Measurements from ENCODE around the gene ZNF839.
"Not testable (repeated sequence)": the region's sequence is repeated elsewhere in the genome, so short reads cannot be mapped to it uniquely, and the experiment has no call there.

Gene ZNF839

DNA sequence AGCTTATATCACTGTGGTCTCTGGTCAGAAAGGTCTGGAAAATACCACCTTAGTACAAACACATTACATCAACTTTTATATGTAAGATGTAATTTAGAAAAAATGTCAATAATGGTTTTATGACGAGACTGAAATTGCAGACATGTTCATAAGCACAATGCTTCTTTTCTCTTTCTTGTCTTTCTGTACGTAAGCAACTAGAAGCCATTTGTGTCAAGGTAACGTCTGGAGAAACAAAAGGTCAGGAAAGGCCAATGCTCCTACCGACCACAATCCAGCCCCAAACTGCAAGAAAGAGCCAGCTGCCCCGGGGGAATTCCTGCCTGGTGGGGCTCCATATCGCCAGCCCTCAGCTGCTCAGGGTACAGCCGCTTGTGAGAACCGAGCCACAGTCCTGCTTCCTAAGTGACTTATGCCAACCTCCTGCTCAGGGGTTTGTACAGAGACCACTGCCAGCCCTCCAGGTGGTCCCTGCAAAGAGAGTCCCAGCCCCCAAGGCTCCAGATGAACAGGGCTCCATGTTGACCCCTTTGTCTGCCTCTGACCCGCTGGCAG is 6.3 kb downstream of the ZNF839 start:
- H3K27me3 ChIP-seq (ENCODE audit: control insufficient read depth, insufficient read depth, low read length), result no peaks in the 10 kb centered on the region
- H3K4me3 ChIP-seq (ENCODE audit: low read depth, low read length), result no peak overlapping the region
- no peaks in the 10 kb centered on the region for H3K4me1 ChIP-seq (ENCODE audit: control insufficient read depth, insufficient read depth, low read length)
- no peak overlapping the region for H3K27ac ChIP-seq (ENCODE audit: low read depth, low read length)
- H3K9ac ChIP-seq (ENCODE audit: low read depth, low read length), result no peak overlapping the region
- 0 out of 2 replicates have a peak, but pooled peaks cover 6% of the 10 kb centered on the region for H3K36me3 ChIP-seq (ENCODE audit: control insufficient read depth, insufficient read depth, low read length)
- no peaks in the 10 kb centered on the region for H3K9me3 ChIP-seq (ENCODE audit: control insufficient read depth, insufficient read depth, low read length)

DNA sequence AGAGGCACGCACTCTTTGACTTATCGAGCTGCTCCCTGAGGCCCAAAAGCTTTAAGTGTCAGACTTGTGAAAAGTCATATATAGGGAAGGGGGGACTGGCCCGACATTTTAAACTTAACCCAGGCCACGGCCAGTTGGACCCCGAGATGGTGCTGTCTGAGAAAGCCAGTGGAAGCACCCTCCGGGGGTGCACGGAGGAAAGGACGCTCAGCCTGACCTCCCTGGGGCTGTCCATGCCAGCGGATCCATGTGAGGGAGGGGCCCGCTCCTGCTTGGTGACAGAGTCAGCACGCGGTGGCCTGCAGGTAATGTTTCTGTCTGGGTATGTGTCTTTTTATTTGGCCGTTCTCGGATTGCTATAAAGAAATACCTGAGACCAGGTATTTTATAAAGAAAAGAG is 7.0 kb downstream of the ZNF839 start:
- Histone ChIP-seq H3K9me3 (ENCODE audit: control insufficient read depth, insufficient read depth, low read length) (no peaks in the 10 kb centered on the region), H3K4me1 (ENCODE audit: control insufficient read depth, insufficient read depth, low read length) (no peaks in the 10 kb centered on the region), H3K4me3 (ENCODE audit: low read depth, low read length) (no peak overlapping the region), H3K27me3 (ENCODE audit: control insufficient read depth, insufficient read depth, low read length) (no peaks in the 10 kb centered on the region), H3K36me3 (ENCODE audit: control insufficient read depth, insufficient read depth, low read length) (peaks cover 8% of the 10 kb centered on the region; the same call in 1 of the 2 replicates), H3K27ac (ENCODE audit: low read depth, low read length) (no peak overlapping the region), H3K9ac (ENCODE audit: low read depth, low read length) (no peak overlapping the region)

DNA sequence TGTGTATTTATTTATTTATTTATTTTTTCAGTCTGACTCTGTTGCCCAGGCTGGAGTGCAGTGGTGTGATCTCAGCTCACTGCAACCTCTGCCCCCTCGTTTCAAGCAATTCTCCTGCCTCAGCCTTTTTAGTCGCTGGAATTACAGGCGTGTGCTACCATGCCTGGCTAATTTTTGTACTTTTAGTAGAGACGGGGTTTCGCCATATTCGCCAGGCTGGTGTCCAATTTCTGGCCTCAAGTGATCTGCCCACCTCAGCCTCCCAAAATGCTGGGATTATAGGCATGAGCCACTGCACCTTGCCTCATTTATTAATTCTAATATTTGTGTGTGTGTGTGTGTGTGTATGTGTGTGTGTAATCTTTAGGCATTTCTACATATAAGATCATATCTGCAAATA is 9.8 kb downstream of the ZNF839 start:
- not testable (repeated sequence) for H3K4me3 ChIP-seq (ENCODE audit: low read depth, low read length); H3K27ac ChIP-seq (ENCODE audit: low read depth, low read length); H3K9me3 ChIP-seq (ENCODE audit: control insufficient read depth, insufficient read depth, low read length); H3K27me3 ChIP-seq (ENCODE audit: control insufficient read depth, insufficient read depth, low read length); H3K4me1 ChIP-seq (ENCODE audit: control insufficient read depth, insufficient read depth, low read length); H3K9ac ChIP-seq (ENCODE audit: low read depth, low read length)
- peaks cover 23% of the 10 kb centered on the region for H3K36me3 ChIP-seq (ENCODE audit: control insufficient read depth, insufficient read depth, low read length)

DNA sequence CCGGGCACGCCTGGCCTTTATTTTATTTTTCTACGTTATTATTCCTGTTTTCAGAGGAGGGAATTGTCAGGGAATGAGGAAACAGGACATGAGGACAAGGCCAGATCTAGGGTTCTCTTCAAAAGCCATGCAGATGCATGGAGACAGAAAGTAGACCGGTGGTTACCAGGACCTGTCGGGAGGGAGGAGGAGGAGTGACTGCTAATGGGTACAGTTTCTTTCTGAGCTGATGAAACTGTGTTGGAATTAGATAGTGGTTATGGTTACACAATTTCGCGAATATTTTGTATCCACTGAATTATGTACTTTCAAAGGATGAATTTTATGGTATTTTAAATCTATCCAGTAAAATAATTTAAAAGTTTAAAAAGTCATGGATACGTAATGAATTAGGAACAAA is 11.3 kb downstream of the ZNF839 start:
- Histone ChIP-seq H3K27me3 (ENCODE audit: control insufficient read depth, insufficient read depth, low read length) (no peaks in the 10 kb centered on the region), H3K36me3 (ENCODE audit: control insufficient read depth, insufficient read depth, low read length) (peaks cover 33% of the 10 kb centered on the region), H3K27ac (ENCODE audit: low read depth, low read length) (no peak overlapping the region), H3K9me3 (ENCODE audit: control insufficient read depth, insufficient read depth, low read length) (no peaks in the 10 kb centered on the region), H3K4me3 (ENCODE audit: low read depth, low read length) (no peak overlapping the region), H3K9ac (ENCODE audit: low read depth, low read length) (no peak overlapping the region), H3K4me1 (ENCODE audit: control insufficient read depth, insufficient read depth, low read length) (no peaks in the 10 kb centered on the region)

DNA sequence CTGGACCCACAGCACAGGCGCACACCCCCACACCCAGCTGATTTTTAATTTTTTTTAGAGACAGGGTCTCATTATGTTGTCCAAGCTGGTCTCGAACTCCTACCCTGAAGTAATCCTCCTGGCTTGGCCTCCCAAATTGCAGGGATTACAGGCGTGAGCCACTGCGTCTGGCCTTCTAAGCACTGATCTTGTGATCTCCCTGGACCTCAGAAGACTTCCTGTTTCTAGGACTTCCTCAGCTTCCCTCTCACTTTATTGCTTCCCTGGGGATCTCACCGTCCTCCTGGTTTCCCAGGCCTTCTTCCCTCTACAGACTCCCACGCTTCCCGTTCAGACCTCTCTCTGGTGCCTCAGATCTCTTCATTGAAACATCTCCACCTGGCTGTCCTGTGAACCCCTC is 13.8 kb downstream of the ZNF839 start:
- H3K27me3 ChIP-seq (ENCODE audit: control insufficient read depth, insufficient read depth, low read length), result no peaks in the 10 kb centered on the region
- no peak overlapping the region for H3K27ac ChIP-seq (ENCODE audit: low read depth, low read length)
- peaks cover 40% of the 10 kb centered on the region for H3K36me3 ChIP-seq (ENCODE audit: control insufficient read depth, insufficient read depth, low read length)
- H3K9me3 ChIP-seq (ENCODE audit: control insufficient read depth, insufficient read depth, low read length), result no peaks in the 10 kb centered on the region
- no peak overlapping the region for H3K9ac ChIP-seq (ENCODE audit: low read depth, low read length)
- no peaks in the 10 kb centered on the region for H3K4me1 ChIP-seq (ENCODE audit: control insufficient read depth, insufficient read depth, low read length)
- H3K4me3 ChIP-seq (ENCODE audit: low read depth, low read length), result no peak overlapping the region

DNA sequence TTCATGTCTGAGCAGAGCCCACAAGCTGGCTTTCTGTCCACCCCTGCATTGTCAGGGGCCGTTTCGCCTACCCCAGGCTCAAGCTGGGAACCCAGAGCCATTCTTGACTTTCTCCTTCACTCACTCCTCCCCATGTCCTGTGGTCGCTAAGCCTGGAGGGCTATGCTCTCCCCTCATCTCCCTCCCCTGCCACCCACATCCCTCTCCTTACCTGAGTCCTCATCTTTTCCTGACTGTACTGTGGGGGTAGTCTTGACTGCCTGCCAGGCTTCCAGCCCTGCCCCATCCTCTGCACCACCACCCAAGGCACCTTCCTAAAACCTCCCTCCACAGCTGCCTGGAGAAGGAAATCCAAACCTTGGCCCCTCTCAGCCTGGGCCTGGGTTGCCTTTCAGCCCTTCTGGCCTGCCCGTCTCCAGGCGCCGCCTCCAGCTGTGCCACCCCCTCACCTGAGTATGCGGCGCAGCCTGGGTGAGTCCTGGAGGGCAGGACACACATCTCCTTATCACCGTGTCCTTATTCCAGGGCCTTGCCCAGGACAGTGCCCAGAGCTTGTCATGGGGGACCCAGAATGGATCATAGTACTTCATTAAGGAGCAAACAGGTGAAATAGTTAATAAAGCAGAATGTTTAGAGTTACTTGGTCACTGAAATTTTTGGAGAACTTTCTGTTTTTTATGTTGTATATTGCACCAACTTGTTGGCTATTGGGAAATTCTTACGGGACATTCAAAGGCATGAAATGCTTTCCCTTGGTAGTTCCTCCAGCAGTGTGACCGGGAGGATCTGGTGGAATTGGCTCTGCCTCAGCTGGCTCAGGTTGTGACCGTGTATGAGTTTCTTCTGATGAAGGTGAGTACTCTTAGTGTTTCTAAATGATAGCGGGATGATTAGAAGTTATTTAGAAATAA is 14.5 kb downstream of the ZNF839 start:
- H3K27ac ChIP-seq (ENCODE audit: low read depth, low read length), result no peak overlapping the region
- H3K36me3 ChIP-seq (ENCODE audit: control insufficient read depth, insufficient read depth, low read length), result peaks cover 46% of the 10 kb centered on the region
- no peaks in the 10 kb centered on the region for H3K9me3 ChIP-seq (ENCODE audit: control insufficient read depth, insufficient read depth, low read length)
- no peak overlapping the region for H3K9ac ChIP-seq (ENCODE audit: low read depth, low read length)
- no peaks in the 10 kb centered on the region for H3K4me1 ChIP-seq (ENCODE audit: control insufficient read depth, insufficient read depth, low read length)
- H3K4me3 ChIP-seq (ENCODE audit: low read depth, low read length), result no peak overlapping the region
- no peaks in the 10 kb centered on the region for H3K27me3 ChIP-seq (ENCODE audit: control insufficient read depth, insufficient read depth, low read length)

DNA sequence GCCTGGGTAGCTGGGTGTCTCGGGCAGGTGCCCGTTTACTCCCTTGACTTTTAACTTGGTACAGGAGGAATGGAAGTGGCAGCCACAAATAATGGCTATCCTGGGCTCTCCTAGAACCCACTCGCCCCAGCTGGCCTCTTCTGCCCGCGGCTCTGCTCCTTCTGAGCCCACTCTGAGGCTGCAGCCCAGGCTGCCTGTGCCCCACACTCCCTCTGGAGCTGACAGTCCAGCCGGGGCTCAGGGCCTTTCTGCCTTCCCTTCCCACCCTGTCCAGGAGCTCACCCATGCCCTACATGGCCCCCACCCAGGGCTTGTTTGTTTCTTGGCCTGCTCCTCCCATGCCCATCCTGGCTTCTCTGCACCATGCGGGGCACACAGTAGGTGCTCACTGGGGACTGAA is 15.6 kb downstream of the ZNF839 start:
- no peak overlapping the region for H3K9ac ChIP-seq (ENCODE audit: low read depth, low read length)
- no peak overlapping the region for H3K27ac ChIP-seq (ENCODE audit: low read depth, low read length)
- no peaks in the 10 kb centered on the region for H3K27me3 ChIP-seq (ENCODE audit: control insufficient read depth, insufficient read depth, low read length)
- H3K9me3 ChIP-seq (ENCODE audit: control insufficient read depth, insufficient read depth, low read length), result no peaks in the 10 kb centered on the region
- peaks cover 47% of the 10 kb centered on the region for H3K36me3 ChIP-seq (ENCODE audit: control insufficient read depth, insufficient read depth, low read length)
- H3K4me1 ChIP-seq (ENCODE audit: control insufficient read depth, insufficient read depth, low read length), result no peaks in the 10 kb centered on the region
- H3K4me3 ChIP-seq (ENCODE audit: low read depth, low read length), result no peak overlapping the region

DNA sequence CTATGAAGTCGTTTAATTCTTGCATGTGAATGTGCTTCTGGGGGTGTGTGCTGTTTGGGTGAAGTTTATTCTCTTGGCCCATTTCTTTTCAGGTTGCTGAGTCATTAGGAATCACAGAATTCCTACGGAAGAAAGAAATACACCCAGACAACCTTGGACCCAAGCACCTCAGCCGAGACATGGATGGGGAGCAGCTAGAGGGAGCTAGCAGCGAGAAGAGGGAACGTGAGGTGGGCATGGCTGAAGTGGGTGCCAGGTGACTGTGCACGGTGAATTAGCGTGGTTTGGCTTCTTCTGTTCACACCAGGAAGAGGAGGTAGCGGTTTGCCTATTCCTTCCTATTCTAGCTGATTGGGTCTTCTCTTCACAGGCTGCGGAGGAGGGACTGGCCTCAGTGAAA is 19.2 kb downstream of the ZNF839 start:
- Histone ChIP-seq H3K27ac (ENCODE audit: low read depth, low read length) (no peak overlapping the region), H3K4me3 (ENCODE audit: low read depth, low read length) (no peak overlapping the region), H3K9ac (ENCODE audit: low read depth, low read length) (no peak overlapping the region), H3K27me3 (ENCODE audit: control insufficient read depth, insufficient read depth, low read length) (no peaks in the 10 kb centered on the region), H3K36me3 (ENCODE audit: control insufficient read depth, insufficient read depth, low read length) (peaks cover 55% of the 10 kb centered on the region), H3K9me3 (ENCODE audit: control insufficient read depth, insufficient read depth, low read length) (no peaks in the 10 kb centered on the region), H3K4me1 (ENCODE audit: control insufficient read depth, insufficient read depth, low read length) (no peaks in the 10 kb centered on the region)

DNA sequence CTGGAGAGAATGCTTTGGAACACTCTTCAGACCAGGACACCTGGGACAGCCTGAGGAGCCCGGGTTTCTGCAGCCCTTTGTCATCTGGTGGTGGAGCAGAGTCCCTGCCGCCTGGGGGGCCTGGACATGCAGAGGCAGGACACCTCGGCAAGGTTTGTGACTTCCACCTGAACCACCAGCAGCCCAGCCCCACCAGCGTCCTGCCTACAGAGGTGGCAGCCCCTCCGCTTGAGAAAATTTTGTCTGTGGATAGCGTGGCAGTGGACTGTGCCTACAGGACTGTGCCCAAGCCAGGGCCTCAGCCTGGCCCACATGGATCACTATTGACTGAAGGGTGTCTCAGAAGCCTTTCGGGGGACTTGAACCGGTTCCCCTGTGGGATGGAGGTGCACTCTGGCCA is 22.0 kb downstream of the ZNF839 start:
- peaks cover 54% of the 10 kb centered on the region for H3K36me3 ChIP-seq (ENCODE audit: control insufficient read depth, insufficient read depth, low read length)
- H3K9ac ChIP-seq (ENCODE audit: low read depth, low read length), result no peak overlapping the region
- H3K27ac ChIP-seq (ENCODE audit: low read depth, low read length), result no peak overlapping the region
- H3K4me3 ChIP-seq (ENCODE audit: low read depth, low read length), result no peak overlapping the region
- no peaks in the 10 kb centered on the region for H3K27me3 ChIP-seq (ENCODE audit: control insufficient read depth, insufficient read depth, low read length)
- no peaks in the 10 kb centered on the region for H3K9me3 ChIP-seq (ENCODE audit: control insufficient read depth, insufficient read depth, low read length)
- no peaks in the 10 kb centered on the region for H3K4me1 ChIP-seq (ENCODE audit: control insufficient read depth, insufficient read depth, low read length)

DNA sequence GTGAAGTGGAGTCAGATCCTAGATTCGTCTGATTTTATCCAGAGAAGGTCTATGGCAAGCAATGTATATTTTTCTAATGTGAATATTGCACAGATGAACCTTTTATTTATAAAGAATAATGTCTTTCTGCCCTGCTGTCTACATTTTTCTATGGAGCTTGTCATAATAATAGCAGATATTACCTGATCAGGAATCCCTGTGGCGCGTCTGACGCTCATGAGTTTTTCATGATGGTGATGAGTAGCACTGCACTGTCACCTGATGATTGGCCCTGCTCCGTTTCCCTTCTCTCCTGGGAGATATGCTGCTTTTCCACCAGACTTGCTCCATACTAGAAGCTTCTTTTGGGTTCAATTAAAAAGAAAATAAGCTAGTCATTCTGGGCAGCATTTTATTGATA is 22.7 kb downstream of the ZNF839 start:
- Histone ChIP-seq H3K9ac (ENCODE audit: low read depth, low read length) (no peak overlapping the region), H3K36me3 (ENCODE audit: control insufficient read depth, insufficient read depth, low read length) (peaks cover 54% of the 10 kb centered on the region), H3K4me1 (ENCODE audit: control insufficient read depth, insufficient read depth, low read length) (no peaks in the 10 kb centered on the region), H3K9me3 (ENCODE audit: control insufficient read depth, insufficient read depth, low read length) (no peaks in the 10 kb centered on the region), H3K27ac (ENCODE audit: low read depth, low read length) (no peak overlapping the region), H3K27me3 (ENCODE audit: control insufficient read depth, insufficient read depth, low read length) (no peaks in the 10 kb centered on the region), H3K4me3 (ENCODE audit: low read depth, low read length) (no peak overlapping the region)

DNA sequence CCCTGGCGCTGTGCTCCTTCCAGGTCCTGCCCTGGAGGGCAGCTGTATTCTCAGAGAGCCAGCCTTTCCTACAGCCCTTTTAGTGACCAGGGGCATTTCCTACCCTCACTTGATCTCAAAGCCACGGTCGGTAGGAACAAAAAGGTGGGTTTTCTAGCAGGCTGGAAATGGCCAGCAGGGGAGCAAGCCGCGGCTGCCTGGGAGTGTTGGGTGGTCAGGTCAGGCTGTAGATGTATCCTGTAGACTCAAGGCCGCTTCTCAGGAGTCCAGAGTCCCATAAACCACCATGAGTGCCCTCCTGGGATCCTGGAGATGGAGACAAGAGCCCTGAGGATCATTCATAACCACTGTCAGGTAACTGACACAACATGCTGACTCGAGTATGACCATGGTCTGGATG is 24.5 kb downstream of the ZNF839 start:
- Histone ChIP-seq H3K9me3 (ENCODE audit: control insufficient read depth, insufficient read depth, low read length) (no peaks in the 10 kb centered on the region), H3K36me3 (ENCODE audit: control insufficient read depth, insufficient read depth, low read length) (peaks cover 56% of the 10 kb centered on the region), H3K4me1 (ENCODE audit: control insufficient read depth, insufficient read depth, low read length) (no peaks in the 10 kb centered on the region), H3K9ac (ENCODE audit: low read depth, low read length) (no peak overlapping the region), H3K27ac (ENCODE audit: low read depth, low read length) (no peak overlapping the region), H3K27me3 (ENCODE audit: control insufficient read depth, insufficient read depth, low read length) (no peaks in the 10 kb centered on the region), H3K4me3 (ENCODE audit: low read depth, low read length) (no peak overlapping the region)
